Naive B cell (primary cell): ENCODE results near the gene MAP1S. TPM values are rescaled to one million over a fixed set of nuclear protein-coding genes. Genes with fewer than 3 reads are reported as not detected.

Experiments
- ATAC-seq, 2 donors: fragments of 150-1000 bp; cut with Tn5 transposase; 2 replicates each; pipeline ENCODE4 v1.10.0; 2021; ENCODE audit warnings: low read depth in 2 of 2, mild to moderate bottlenecking in 2 of 2, moderate library complexity in 2 of 2
- DNase-seq: peaks from one replicate; pipeline ENCODE4 v3.0.0; 2022
- H3K27ac Mint-ChIP-seq, 6 donors: one replicate each; pipeline ENCODE4 v1.8.0; 2020 to 2022; ENCODE audit warnings: mild to moderate bottlenecking in 6 of 6, mixed read lengths in 6 of 6, moderate library complexity in 5 of 6, inconsistent platforms in 2 of 6
- H3K27me3 Mint-ChIP-seq, 3 donors: one replicate each; pipeline ENCODE4 v1.8.0; 2021 to 2022; ENCODE audit warnings: mixed read lengths in 3 of 3, mild to moderate bottlenecking in 1 of 3
- H3K36me3 Mint-ChIP-seq, 2 donors: one replicate each; pipeline ENCODE4 v1.8.0; 2020 to 2022; ENCODE audit warnings: mixed read lengths in 2 of 2, inconsistent platforms in 1 of 2, mild to moderate bottlenecking in 1 of 2
- H3K4me1 Mint-ChIP-seq, 3 donors: one replicate each; pipeline ENCODE4 v1.8.0; 2020 to 2022; ENCODE audit warnings: mixed read lengths in 3 of 3, inconsistent platforms in 1 of 3, mild to moderate bottlenecking in 1 of 3, moderate library complexity in 1 of 3
- H3K4me3 Mint-ChIP-seq, 8 donors: one replicate each; pipeline ENCODE4 v1.8.0; 2020 to 2022; ENCODE audit warnings: mild to moderate bottlenecking in 8 of 8, mixed read lengths in 8 of 8, moderate library complexity in 8 of 8, inconsistent platforms in 2 of 8
- H3K9me3 Mint-ChIP-seq, 7 donors: one replicate each; pipeline ENCODE4 v1.8.0; 2020 to 2022; ENCODE audit warnings: mixed read lengths in 7 of 7, mild to moderate bottlenecking in 5 of 7, inconsistent platforms in 2 of 7, moderate library complexity in 1 of 7
- polyA plus RNA-seq, 6 donors: library from polyadenylated mRNA; unstranded; fragments of 300-500 nt; fragmentation: Illumina TruSeq; gene quantifications; one replicate each; pipeline ENCODE4 v1.2.3, GENCODE V29; 2021; ENCODE audit warnings: low read depth in 6 of 6

The MAP1S gene
- polyA plus RNA-seq, 6 donors from 2014 or later, result 22.4 to 44.0 (median 26.0) TPM

DNA sequence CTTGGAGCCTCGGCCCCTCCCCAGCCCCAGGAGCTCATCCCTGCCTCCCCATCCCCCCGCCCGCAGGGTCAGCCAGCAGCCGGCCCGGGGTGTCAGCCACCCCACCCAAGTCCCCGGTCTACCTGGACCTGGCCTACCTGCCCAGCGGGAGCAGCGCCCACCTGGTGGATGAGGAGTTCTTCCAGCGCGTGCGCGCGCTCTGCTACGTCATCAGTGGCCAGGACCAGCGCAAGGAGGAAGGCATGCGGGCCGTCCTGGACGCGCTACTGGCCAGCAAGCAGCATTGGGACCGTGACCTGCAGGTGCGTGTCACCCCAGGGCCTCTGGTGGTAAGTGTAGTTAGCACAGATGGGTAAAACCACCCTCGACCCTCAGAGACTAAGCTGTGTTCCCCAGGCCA is 13.8 kb downstream of the MAP1S start:
- no peaks in the 10 kb centered on the region for H3K27me3 Mint-ChIP-seq
- H3K4me1 Mint-ChIP-seq, result peaks cover 13 to 37% (median 34%) of the 10 kb centered on the region in 3 donors
- no peak for ATAC-seq
- DNase-seq, result no peak
- no peak overlapping the region for H3K4me3 Mint-ChIP-seq
- H3K36me3 Mint-ChIP-seq, result peaks cover 6 to 9% of the 10 kb centered on the region in 2 donors
- H3K27ac Mint-ChIP-seq, result no peak overlapping the region
- H3K9me3 Mint-ChIP-seq, result no peaks in the 10 kb centered on the region

- no peaks in the 10 kb centered on the region for H3K9me3 Mint-ChIP-seq
- DNase-seq, result no peak
- H3K4me1 Mint-ChIP-seq, result peaks cover 21 to 47% (median 44%) of the 10 kb centered on the region in 3 donors
- peaks cover 6 to 9% of the 10 kb centered on the region in 2 donors for H3K36me3 Mint-ChIP-seq
- H3K4me3 Mint-ChIP-seq, result no peak overlapping the region
- peak overlapping the region in 3 of 6 donors; percentile 11 to 70 (median 12) for H3K27ac Mint-ChIP-seq
- no peaks in the 10 kb centered on the region for H3K27me3 Mint-ChIP-seq
- ATAC-seq, result no peak
Measured at GRCh38 chr19:17734146-17734545, 14.9 kb downstream of the MAP1S start.

GRCh38 chr19:17735410-17735809 is 16.1 kb downstream of the MAP1S start:
- DNase-seq, result no peak
- no peaks in the 10 kb centered on the region for H3K27me3 Mint-ChIP-seq
- peaks cover 6 to 9% of the 10 kb centered on the region in 2 donors for H3K36me3 Mint-ChIP-seq
- H3K4me1 Mint-ChIP-seq, result peaks cover 26 to 54% (median 43%) of the 10 kb centered on the region in 3 donors
- H3K27ac Mint-ChIP-seq, result peak overlapping the region in 2 of 6 donors; percentile 42 to 53
- no peak for ATAC-seq
- no peak overlapping the region for H3K4me3 Mint-ChIP-seq
- H3K9me3 Mint-ChIP-seq, result no peaks in the 10 kb centered on the region

DNA sequence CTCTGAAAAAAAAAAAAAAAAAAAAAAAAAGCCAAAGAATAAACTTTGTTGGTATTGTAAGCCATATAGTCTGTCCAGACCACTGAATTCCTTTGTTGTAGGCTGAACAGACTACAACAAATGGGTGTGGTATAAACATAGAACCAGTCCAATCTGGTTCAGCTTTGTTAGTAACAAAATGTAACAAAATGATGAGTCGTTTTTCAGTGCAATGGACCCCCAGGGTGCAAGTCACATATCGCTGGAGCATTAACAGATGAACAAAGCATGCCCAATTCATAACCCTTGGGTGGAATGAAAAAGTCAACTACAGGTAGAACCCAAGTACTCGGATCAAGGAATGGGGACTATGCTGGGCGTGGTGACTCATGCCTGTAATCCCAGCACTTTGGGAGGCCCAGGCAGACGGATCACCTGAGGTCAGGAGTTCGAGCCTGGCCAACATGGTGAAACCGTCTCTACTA is 18.4 kb downstream of the MAP1S start:
- no peak for DNase-seq
- no peak for ATAC-seq
- no peaks in the 10 kb centered on the region for H3K9me3 Mint-ChIP-seq
- H3K27me3 Mint-ChIP-seq, result no peaks in the 10 kb centered on the region
- H3K4me3 Mint-ChIP-seq, result peak overlapping the region in 5 of 8 donors; percentile 3 to 74 (median 43)
- peaks cover 25 to 49% (median 35%) of the 10 kb centered on the region in 3 donors for H3K4me1 Mint-ChIP-seq
- H3K36me3 Mint-ChIP-seq, result no peaks in the 10 kb centered on the region
- H3K27ac Mint-ChIP-seq, result peak overlapping the region in 5 of 6 donors; percentile 24 to 97 (median 88)

DNA sequence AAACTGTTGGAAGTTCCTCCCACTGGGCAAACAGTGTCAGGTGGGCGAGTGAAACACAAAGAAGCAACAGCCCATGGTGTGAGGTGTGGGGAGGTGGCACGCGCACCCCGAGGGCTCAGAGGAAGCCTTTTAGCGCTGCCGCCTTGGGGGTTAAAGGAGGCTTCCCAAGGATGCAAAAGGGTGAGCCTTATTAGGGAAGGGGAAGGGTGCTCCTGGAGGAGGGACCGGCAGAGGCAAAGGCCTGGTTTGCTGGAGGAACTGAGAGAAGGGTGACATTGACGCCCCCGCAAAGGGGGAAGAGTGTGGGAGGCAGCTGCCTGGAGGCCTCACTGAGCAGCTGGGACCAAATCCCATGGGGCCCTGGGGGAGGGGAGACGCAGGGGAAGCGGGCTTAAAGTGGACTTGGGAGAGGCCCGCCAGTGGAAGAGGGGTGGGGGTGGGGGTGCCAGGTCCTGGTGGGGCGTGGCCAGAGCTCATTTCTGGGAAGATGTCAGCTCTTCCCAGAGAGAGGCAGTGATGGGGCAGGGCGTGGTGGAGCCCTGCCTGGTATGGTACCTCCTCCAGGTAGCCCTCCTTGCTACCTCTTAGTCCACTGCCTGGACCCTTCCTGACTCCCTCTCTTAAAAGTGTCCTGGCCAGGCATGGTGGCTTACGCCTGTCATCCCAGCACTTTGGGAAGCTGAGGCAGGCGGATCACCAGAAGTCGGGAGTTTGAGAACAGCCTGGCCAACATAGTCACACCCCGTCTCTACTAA is 20.0 kb downstream of the MAP1S start:
- Mint-ChIP-seq H3K27ac (peak overlapping the region; percentile 88 to 97 (median 90)), H3K36me3 (no peaks in the 10 kb centered on the region), H3K4me3 (peak overlapping the region; percentile 6 to 91 (median 82)), H3K4me1 (peaks cover 21 to 44% (median 35%) of the 10 kb centered on the region in 3 donors), H3K9me3 (no peaks in the 10 kb centered on the region), H3K27me3 (no peaks in the 10 kb centered on the region)
- DNase-seq (peak; percentile 65), ATAC-seq (peak; percentile 67 to 78)

- H3K9me3 Mint-ChIP-seq, result no peaks in the 10 kb centered on the region
- no peak for ATAC-seq
Measured at GRCh38 chr19:17741456-17741855, 22.2 kb downstream of the MAP1S start.

GRCh38 chr19:17743874-17744580 is 24.7 kb downstream of the MAP1S start:
- peak overlapping the region in 1 of 8 donors; percentile 33 for H3K4me3 Mint-ChIP-seq
- ATAC-seq (no peak), DNase-seq (no peak)
- no peaks in the 10 kb centered on the region for H3K36me3 Mint-ChIP-seq
- H3K27me3 Mint-ChIP-seq, result no peaks in the 10 kb centered on the region
- H3K9me3 Mint-ChIP-seq, result no peaks in the 10 kb centered on the region
- peak overlapping the region in 3 of 6 donors; percentile 65 to 76 (median 72) for H3K27ac Mint-ChIP-seq
- H3K4me1 Mint-ChIP-seq, result peaks cover 31 to 49% (median 46%) of the 10 kb centered on the region in 3 donors

More at GRCh38 chr19:17741456-17741855, 22.2 kb downstream of the MAP1S start:
- no peak for DNase-seq
- Mint-ChIP-seq H3K4me1 (peaks cover 27 to 50% (median 45%) of the 10 kb centered on the region in 3 donors), H3K36me3 (no peaks in the 10 kb centered on the region), H3K4me3 (no peak overlapping the region), H3K27me3 (no peaks in the 10 kb centered on the region), H3K27ac (peak overlapping the region in 1 of 6 donors; percentile 88)

- ATAC-seq (peak; percentile 79 to 82), DNase-seq (peak; percentile 93)
- peak overlapping the region; percentile 76 to 95 (median 92) for H3K4me3 Mint-ChIP-seq
- peak overlapping the region; percentile 63 to 96 (median 81) for H3K27ac Mint-ChIP-seq
- no peaks in the 10 kb centered on the region for H3K27me3 Mint-ChIP-seq
- peaks cover 37 to 56% (median 55%) of the 10 kb centered on the region in 3 donors for H3K4me1 Mint-ChIP-seq
- H3K9me3 Mint-ChIP-seq, result no peaks in the 10 kb centered on the region
- H3K36me3 Mint-ChIP-seq, result no peaks in the 10 kb centered on the region
Measured at GRCh38 chr19:17747205-17748098, 28.2 kb downstream of the MAP1S start.

- Mint-ChIP-seq H3K27me3 (no peaks in the 10 kb centered on the region), H3K36me3 (no peaks in the 10 kb centered on the region), H3K4me3 (peak overlapping the region; percentile 76 to 95 (median 92)), H3K9me3 (no peaks in the 10 kb centered on the region), H3K27ac (peak overlapping the region; percentile 57 to 100 (median 96)), H3K4me1 (peaks cover 41 to 70% (median 65%) of the 10 kb centered on the region in 3 donors)
- no peak for DNase-seq
- no peak for ATAC-seq
Measured at GRCh38 chr19:17748884-17749638, 29.8 kb downstream of the MAP1S start.

DNA sequence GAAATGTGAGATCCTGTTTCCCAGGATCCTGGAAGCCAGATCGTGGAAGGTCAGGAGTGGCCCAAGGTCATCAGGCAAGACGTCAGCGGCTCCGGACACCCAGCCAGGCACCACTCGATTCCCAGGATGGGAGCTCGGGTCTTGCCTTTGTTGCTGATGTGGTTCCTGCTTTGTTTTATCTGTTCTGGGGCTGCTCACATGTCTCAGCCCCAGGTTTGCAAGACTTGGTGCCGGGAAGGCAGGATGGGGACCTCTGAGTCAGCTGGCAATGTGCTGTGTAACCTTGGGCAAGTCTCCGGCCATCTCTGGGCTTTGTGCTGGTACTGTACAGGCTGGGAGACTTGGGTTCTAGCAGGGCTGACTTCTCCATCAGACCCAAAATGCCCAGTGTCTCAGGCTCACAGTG is 30.6 kb downstream of the MAP1S start:
- Mint-ChIP-seq H3K27ac (peak overlapping the region in 5 of 6 donors; percentile 95 to 100 (median 98)), H3K36me3 (peaks cover 4 to 6% of the 10 kb centered on the region in 2 donors), H3K27me3 (no peaks in the 10 kb centered on the region), H3K9me3 (no peaks in the 10 kb centered on the region), H3K4me1 (peaks cover 46 to 78% (median 69%) of the 10 kb centered on the region in 3 donors), H3K4me3 (peak overlapping the region; percentile 63 to 98 (median 93))
- ATAC-seq (no peak), DNase-seq (no peak)

DNA sequence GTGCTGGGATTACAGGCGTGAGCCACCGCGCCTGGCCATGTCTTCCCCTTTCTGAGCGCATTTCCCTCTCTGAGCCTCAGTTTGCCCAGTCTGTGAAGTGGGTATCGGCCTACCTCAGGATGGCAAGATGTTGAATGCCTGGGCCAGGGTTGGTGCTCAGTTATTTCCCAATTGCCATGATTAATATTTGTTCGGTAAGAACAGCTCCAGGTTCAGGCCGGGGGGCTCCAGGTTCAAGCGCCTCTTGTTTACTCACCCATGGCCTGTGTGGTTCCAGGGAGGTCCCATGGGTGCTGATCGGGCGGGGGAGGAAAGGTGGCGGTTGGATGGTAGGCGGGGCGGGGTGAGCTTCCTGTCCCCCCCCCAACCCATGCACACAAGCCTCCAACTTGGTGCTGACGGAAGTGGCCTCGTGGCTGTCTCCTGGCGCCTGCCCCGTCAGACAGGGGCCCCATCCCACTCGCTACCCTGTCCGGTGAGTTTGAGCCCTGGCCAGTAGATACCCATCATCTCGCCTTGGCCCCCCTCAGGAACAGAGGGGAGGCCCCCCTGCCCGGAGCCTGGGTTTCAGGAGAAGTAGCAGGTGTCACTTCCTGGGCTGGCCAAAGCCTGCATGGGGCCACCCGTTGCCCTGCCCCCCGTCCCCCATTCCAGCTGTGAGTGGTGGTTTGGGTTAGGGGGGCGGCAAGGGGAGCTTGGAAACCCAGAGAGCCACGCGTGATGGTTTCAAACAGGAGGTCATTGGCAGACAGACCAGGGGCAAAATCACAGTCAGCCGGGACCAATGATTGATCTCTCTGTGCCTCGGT is 32.0 kb downstream of the MAP1S start, which contains the start of gene FCHO1:
Gene FCHO1 (plus strand): TSS at position 375 of the 809 bp plus-strand sequence. CDS start 3,688 bp downstream, outside the sequence.
- Mint-ChIP-seq H3K9me3 (no peaks in the 10 kb centered on the region), H3K36me3 (peaks cover 6 to 11% of the 10 kb centered on the region in 2 donors), H3K4me1 (peaks cover 55 to 88% (median 77%) of the 10 kb centered on the region in 3 donors), H3K27me3 (no peaks in the 10 kb centered on the region), H3K27ac (peak within 1 kb of the TSS; percentile 96 to 100 (median 98)), H3K4me3 (peak within 1 kb of the TSS; percentile 84 to 98 (median 94))
- DNase-seq (peak; percentile 93), ATAC-seq (peak; percentile 65)
